HepG2 (cell line): ENCODE measurements around the gene CTSA. TPM values are rescaled to one million over a fixed set of nuclear protein-coding genes. Genes with fewer than 3 reads are reported as not detected.

ENCODE experiments used
- ATF1 ChIP-seq: IDR thresholded peaks from 2 replicates; pipeline ENCODE4 v1.6.1; 2016; ENCODE audit warnings: mild to moderate bottlenecking, control low read depth
- BCLAF1 ChIP-seq: fragments of 450-650 bp; IDR thresholded peaks from 2 replicates; pipeline ENCODE4 v1.6.1; 2017; ENCODE audit warnings: mild to moderate bottlenecking
- CHCHD3 ChIP-seq: sonication (generic); formaldehyde crosslinking; IDR thresholded peaks from 2 replicates; pipeline ENCODE4 v1.8.0; 2022; ENCODE audit warnings: mild to moderate bottlenecking, missing genetic modification reagents, moderate library complexity
- FOSL2 ChIP-seq: sonication (generic); formaldehyde crosslinking; IDR thresholded peaks from 2 replicates; pipeline ENCODE4 v1.4.0; 2020; ENCODE audit warnings: missing genetic modification reagents
- FOXK1 ChIP-seq: sonication (generic); formaldehyde crosslinking; IDR thresholded peaks from 2 replicates; pipeline ENCODE4 v1.4.0; 2020; ENCODE audit warnings: low read depth, missing genetic modification reagents, borderline replicate concordance
- KLF12 ChIP-seq: sonication (generic); formaldehyde crosslinking; IDR thresholded peaks from 2 replicates; pipeline ENCODE4 v1.4.0; 2020; ENCODE audit warnings: missing genetic modification reagents, borderline replicate concordance
- SNAPC5 ChIP-seq: sonication (generic); formaldehyde crosslinking; IDR thresholded peaks from 2 replicates; pipeline ENCODE4 v1.8.1; 2023; ENCODE audit warnings: mild to moderate bottlenecking, missing genetic modification reagents, borderline replicate concordance
- SRSF9 ChIP-seq: fragments of 200-400 bp; formaldehyde crosslinking; IDR thresholded peaks from 2 replicates; pipeline ENCODE4 v1.6.1; 2018; ENCODE audit warnings: borderline replicate concordance, mild to moderate bottlenecking, low read depth, low read length; ENCODE audit not compliant: insufficient read depth, poor library complexity, severe bottlenecking
- STAG1 ChIP-seq: sonication (generic); formaldehyde crosslinking; IDR thresholded peaks from 2 replicates; pipeline ENCODE4 v1.4.0; 2020; ENCODE audit warnings: missing genetic modification reagents
- ZBTB38 ChIP-seq: sonication (generic); formaldehyde crosslinking; IDR thresholded peaks from 2 replicates; pipeline ENCODE4 v1.5.1; 2020; ENCODE audit warnings: mild to moderate bottlenecking, missing genetic modification reagents
- ZNF558 ChIP-seq: sonication (generic); formaldehyde crosslinking; IDR thresholded peaks from 2 replicates; pipeline ENCODE4 v1.9.0; 2022; ENCODE audit warnings: mild to moderate bottlenecking, missing genetic modification reagents, borderline replicate concordance
- ZNF629 ChIP-seq: sonication (generic); formaldehyde crosslinking; conservative IDR thresholded peaks from 2 replicates; pipeline ENCODE4 v1.5.0; 2020; ENCODE audit warnings: missing genetic modification reagents
- ZNF687 ChIP-seq: sonication (generic); formaldehyde crosslinking; IDR thresholded peaks from 2 replicates; pipeline ENCODE4 v1.5.1; 2020; ENCODE audit warnings: mild to moderate bottlenecking, missing genetic modification reagents, moderate library complexity
- ZZZ3 ChIP-seq: sonication (generic); formaldehyde crosslinking; IDR thresholded peaks from 2 replicates; pipeline ENCODE4 v1.4.0; 2020; ENCODE audit warnings: missing genetic modification reagents, mild to moderate bottlenecking, borderline replicate concordance
- polyA plus RNA-seq, 8 experiments: library from polyadenylated mRNA; depleted of rRNA in 3 of 8; stranded (reverse) in 7 of 8; unstranded in 1 of 8; fragments of >200 nt; fragmentation: Illumina TruSeq in 4 of 8; extraction: Trizol in 4 of 8; gene quantifications; 2 replicates each; pipeline versions ENCODE4 v1.2.1 to v1.2.3, GENCODE V29; 2011 to 2016; ENCODE audit warnings: low read depth in 4 of 8, missing spikeins in 1 of 8, mixed read lengths in 1 of 8; ENCODE audit not compliant: insufficient read depth in 1 of 8
- total RNA-seq, 5 experiments: library from RNA; depleted of rRNA; stranded (reverse); fragments of >200 nt; fragmentation: Illumina TruSeq; extraction: Trizol; gene quantifications; 2 replicates each; pipeline ENCODE4 v1.2.3, GENCODE V29; 2016; ENCODE audit warnings: low read depth in 1 of 5
- TF ChIP-seq, protein P1 (sequence below): sonication (generic); formaldehyde crosslinking; IDR thresholded peaks from 2 replicates; pipeline ENCODE4 v1.5.0; 2020; ENCODE audit warnings: missing genetic modification reagents, mild to moderate bottlenecking, borderline replicate concordance
- TF ChIP-seq, protein P2 (sequence below): sonication (generic); formaldehyde crosslinking; IDR thresholded peaks from 2 replicates; pipeline ENCODE4 v1.4.0; 2020; ENCODE audit warnings: missing genetic modification reagents, borderline replicate concordance

Gene CTSA
- total and polyA plus RNA-seq, 2 of the 13 experiments (the other 11 are each of a cell fraction or from before 2014, with no cell fraction given): 202 to 231 TPM

GRCh38 chr20:45909817-45910669, 18.9 kb downstream of the CTSA start (continued):
- TF ChIP-seq SRSF9: no peak
- TF ChIP-seq ZNF687 (CRISPR knock-in tag): peak; percentile 75
- TF ChIP-seq STAG1 (CRISPR knock-in tag): no peak
- TF ChIP-seq, protein P1, sequence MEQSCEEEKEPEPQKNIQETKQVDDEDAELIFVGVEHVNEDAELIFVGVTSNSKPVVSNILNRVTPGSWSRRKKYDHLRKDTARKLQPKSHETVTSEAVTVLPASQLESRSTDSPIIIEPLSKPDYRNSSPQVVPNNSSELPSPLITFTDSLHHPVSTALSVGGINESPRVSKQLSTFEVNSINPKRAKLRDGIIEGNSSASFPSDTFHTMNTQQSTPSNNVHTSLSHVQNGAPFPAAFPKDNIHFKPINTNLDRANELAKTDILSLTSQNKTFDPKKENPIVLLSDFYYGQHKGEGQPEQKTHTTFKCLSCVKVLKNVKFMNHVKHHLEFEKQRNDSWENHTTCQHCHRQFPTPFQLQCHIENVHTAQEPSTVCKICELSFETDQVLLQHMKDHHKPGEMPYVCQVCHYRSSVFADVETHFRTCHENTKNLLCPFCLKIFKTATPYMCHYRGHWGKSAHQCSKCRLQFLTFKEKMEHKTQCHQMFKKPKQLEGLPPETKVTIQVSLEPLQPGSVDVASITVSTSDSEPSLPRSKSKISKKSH (CRISPR knock-in tag): no peak
- TF ChIP-seq ZBTB38 (CRISPR knock-in tag): peak; percentile 66; the same call in 1 of the 2 replicates
- no peak for TF ChIP-seq FOXK1 (CRISPR knock-in tag)
- TF ChIP-seq CHCHD3 (CRISPR knock-in tag): 0 out of 2 replicates have a peak, but pooled peaks have one; percentile 16
- no peak for TF ChIP-seq SNAPC5 (CRISPR knock-in tag)
- TF ChIP-seq ATF1 (CRISPR knock-in tag): no peak
- TF ChIP-seq BCLAF1: no peak
- 0 out of 2 replicates have a peak, but pooled peaks have one; percentile 38 for TF ChIP-seq ZZZ3
- peak; percentile 37; the same call in 1 of the 2 replicates for TF ChIP-seq FOSL2
- TF ChIP-seq ZNF629 (CRISPR knock-in tag): 0 out of 2 replicates have a peak, but pooled peaks have one; percentile 20
- no peak for TF ChIP-seq ZNF558 (CRISPR knock-in tag)
- TF ChIP-seq, protein P2, sequence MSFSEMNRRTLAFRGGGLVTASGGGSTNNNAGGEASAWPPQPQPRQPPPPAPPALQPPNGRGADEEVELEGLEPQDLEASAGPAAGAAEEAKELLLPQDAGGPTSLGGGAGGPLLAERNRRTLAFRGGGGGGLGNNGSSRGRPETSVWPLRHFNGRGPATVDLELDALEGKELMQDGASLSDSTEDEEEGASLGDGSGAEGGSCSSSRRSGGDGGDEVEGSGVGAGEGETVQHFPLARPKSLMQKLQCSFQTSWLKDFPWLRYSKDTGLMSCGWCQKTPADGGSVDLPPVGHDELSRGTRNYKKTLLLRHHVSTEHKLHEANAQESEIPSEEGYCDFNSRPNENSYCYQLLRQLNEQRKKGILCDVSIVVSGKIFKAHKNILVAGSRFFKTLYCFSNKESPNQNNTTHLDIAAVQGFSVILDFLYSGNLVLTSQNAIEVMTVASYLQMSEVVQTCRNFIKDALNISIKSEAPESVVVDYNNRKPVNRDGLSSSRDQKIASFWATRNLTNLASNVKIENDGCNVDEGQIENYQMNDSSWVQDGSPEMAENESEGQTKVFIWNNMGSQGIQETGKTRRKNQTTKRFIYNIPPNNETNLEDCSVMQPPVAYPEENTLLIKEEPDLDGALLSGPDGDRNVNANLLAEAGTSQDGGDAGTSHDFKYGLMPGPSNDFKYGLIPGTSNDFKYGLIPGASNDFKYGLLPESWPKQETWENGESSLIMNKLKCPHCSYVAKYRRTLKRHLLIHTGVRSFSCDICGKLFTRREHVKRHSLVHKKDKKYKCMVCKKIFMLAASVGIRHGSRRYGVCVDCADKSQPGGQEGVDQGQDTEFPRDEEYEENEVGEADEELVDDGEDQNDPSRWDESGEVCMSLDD (CRISPR knock-in tag): no peak
- 0 out of 2 replicates have a peak, but pooled peaks have one; percentile 51 for TF ChIP-seq KLF12
